ENCODE data around the gene SEMG2. TPM values are rescaled to one million over a fixed set of nuclear protein-coding genes. Genes with fewer than 3 reads are reported as not detected.

The SEMG2 gene
- total RNA-seq, 1 donor from 2014 or later, result not detected

DNA sequence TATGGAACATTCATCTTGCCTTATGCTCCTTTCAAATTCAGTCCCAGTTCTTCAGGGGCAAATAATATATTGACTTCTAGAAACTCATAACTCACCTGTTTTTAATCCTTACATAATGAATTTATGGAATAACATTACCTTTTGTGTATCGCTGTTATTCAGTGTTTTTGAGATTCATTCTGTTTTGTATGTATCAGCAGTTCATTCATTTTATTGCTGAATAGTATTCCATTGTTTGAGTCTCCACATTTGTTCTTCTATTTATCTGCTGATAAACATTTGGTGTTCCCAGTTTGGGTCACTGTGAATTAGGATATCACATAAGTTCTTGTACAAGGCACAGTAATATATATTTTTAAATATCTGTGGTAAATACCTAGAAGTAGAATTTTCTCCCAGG is 5.1 kb downstream of the SEMG2 start:
- ChIA-PET CTCF (no interaction called here), POLR2A (no interaction called here)
- H3K4me3 Mint-ChIP-seq, result no peak overlapping the region
- no peaks in the 10 kb centered on the region for H3K9me3 Mint-ChIP-seq
- no peak overlapping the region for H3K27ac Mint-ChIP-seq
- no peaks in the 10 kb centered on the region for H3K36me3 Mint-ChIP-seq (ENCODE audit: low read depth)
- intact Hi-C loops (cut with micrococcal nuclease), result no loop called here
- peaks cover 12% of the 10 kb centered on the region for H3K27me3 Mint-ChIP-seq
- no peak for DNase-seq
- no peaks in the 10 kb centered on the region for H3K4me1 Mint-ChIP-seq
- TF ChIP-seq, protein P1, sequence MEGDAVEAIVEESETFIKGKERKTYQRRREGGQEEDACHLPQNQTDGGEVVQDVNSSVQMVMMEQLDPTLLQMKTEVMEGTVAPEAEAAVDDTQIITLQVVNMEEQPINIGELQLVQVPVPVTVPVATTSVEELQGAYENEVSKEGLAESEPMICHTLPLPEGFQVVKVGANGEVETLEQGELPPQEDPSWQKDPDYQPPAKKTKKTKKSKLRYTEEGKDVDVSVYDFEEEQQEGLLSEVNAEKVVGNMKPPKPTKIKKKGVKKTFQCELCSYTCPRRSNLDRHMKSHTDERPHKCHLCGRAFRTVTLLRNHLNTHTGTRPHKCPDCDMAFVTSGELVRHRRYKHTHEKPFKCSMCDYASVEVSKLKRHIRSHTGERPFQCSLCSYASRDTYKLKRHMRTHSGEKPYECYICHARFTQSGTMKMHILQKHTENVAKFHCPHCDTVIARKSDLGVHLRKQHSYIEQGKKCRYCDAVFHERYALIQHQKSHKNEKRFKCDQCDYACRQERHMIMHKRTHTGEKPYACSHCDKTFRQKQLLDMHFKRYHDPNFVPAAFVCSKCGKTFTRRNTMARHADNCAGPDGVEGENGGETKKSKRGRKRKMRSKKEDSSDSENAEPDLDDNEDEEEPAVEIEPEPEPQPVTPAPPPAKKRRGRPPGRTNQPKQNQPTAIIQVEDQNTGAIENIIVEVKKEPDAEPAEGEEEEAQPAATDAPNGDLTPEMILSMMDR (IDR thresholded peaks at IDR 0.05), result no peak
- ATAC-seq (ENCODE audit: low read depth), result no peak

DNA sequence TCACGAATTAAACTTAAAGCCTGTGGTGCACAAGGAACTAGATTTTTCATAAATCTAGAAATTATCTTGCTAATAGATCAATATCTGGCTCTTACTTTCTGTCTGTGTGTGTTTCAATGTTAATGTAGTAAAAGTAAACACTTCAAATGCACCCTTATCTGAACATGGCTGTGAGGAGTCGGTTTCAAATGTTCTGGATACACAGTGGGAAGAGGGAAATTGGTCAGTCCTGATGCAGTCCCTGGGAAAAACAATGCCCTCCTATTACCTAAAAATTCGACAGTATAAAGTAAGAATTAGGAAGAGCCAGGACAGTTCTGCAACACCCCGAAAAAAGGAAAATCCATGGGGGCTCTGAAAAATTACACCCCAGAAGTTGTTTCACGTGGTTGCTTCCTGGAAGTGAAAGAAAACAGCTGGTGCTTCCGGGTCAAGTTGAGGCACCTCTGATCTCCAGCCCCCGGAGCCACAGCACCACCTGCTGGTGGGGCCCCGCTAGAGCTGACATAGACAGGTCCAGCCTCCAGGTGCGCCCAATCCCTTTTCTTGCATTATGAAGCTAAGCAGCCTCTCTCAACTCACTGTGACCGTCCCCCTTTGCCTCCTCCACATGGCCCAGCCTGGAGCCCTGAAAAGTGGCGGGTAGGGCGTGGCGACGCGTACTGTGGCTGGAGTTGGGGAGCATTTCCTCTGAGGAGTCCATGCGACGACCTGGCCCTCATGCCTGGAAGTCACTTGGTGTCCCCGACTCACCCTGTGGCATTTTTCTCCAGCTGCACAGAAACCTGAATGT is 8.3 kb downstream of the SEMG2 start:
- H3K9me3 Mint-ChIP-seq, result peaks cover 5% of the 10 kb centered on the region
- peaks cover 11% of the 10 kb centered on the region for H3K27me3 Mint-ChIP-seq
- CTCF ChIA-PET, result no interaction called here
- DNase-seq, result no peak
- H3K36me3 Mint-ChIP-seq (ENCODE audit: low read depth), result no peaks in the 10 kb centered on the region
- TF ChIP-seq, protein P1 (IDR thresholded peaks at IDR 0.05), result no peak
- no peak overlapping the region for H3K27ac Mint-ChIP-seq
- H3K4me1 Mint-ChIP-seq, result no peaks in the 10 kb centered on the region
- ATAC-seq (ENCODE audit: low read depth), result no peak
- POLR2A ChIA-PET, result no interaction called here
- intact Hi-C loops (cut with micrococcal nuclease), result no loop called here
- H3K4me3 Mint-ChIP-seq, result no peak overlapping the region

DNA sequence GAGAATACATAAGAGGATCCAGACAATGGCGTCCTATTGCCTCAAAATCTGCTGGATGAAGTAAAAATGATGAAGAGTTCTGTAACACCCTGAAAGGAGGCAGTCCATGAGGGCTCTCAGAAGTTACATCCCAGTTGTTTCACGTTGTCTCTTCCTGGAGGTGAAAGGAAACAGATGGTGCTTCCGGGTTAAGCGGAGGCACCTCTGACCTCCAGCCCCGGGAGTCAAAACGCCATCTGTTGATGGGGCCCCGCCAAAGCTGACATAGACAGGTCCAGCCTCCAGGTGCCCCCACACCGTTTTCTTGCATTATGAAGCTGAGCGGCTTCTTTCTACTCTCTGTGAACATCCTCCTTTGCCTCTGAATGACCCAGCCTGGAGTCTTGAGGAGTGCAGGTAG is 9.5 kb downstream of the SEMG2 start:
- H3K27me3 Mint-ChIP-seq, result peaks cover 14% of the 10 kb centered on the region
- TF ChIP-seq, protein P1 (IDR thresholded peaks at IDR 0.05), result no peak
- intact Hi-C loops (cut with micrococcal nuclease), result no loop called here
- H3K36me3 Mint-ChIP-seq (ENCODE audit: low read depth), result no peaks in the 10 kb centered on the region
- H3K9me3 Mint-ChIP-seq, result peaks cover 11% of the 10 kb centered on the region
- ATAC-seq (ENCODE audit: low read depth) (no peak), DNase-seq (no peak)
- ChIA-PET CTCF (no interaction called here), POLR2A (no interaction called here)
- H3K4me1 Mint-ChIP-seq, result no peaks in the 10 kb centered on the region
- H3K27ac Mint-ChIP-seq, result no peak overlapping the region
- H3K4me3 Mint-ChIP-seq, result no peak overlapping the region

DNA sequence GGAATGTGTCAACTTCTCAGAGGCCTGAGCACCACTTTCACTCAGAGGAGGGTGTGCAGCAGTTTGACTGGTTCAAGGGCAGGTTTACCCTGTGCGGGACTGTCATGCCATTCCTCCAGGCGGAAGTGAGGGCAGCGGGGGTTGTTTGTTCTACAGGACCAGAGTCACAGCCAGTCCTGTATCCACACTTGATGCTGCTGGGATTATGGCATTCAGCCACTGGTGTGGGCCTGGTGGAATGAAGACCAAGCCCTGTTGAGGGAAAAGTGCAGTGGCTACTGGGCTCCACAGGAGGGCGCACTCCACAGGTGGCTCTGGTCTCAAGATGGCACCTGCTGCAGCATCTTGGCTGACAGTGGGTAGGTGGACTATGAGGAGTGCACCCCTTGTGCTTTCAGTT is 14.8 kb downstream of the SEMG2 start:
- no peak overlapping the region for H3K4me3 Mint-ChIP-seq
- no peak for ATAC-seq (ENCODE audit: low read depth)
- H3K4me1 Mint-ChIP-seq, result no peaks in the 10 kb centered on the region
- intact Hi-C loops (cut with micrococcal nuclease), result no loop called here
- ChIA-PET CTCF (no interaction called here), POLR2A (no interaction called here)
- peaks cover 11% of the 10 kb centered on the region for H3K9me3 Mint-ChIP-seq
- TF ChIP-seq, protein P1 (IDR thresholded peaks at IDR 0.05), result no peak
- H3K27ac Mint-ChIP-seq, result no peak overlapping the region
- no peak for DNase-seq
- no peaks in the 10 kb centered on the region for H3K36me3 Mint-ChIP-seq (ENCODE audit: low read depth)
- peaks cover 25% of the 10 kb centered on the region for H3K27me3 Mint-ChIP-seq

DNA sequence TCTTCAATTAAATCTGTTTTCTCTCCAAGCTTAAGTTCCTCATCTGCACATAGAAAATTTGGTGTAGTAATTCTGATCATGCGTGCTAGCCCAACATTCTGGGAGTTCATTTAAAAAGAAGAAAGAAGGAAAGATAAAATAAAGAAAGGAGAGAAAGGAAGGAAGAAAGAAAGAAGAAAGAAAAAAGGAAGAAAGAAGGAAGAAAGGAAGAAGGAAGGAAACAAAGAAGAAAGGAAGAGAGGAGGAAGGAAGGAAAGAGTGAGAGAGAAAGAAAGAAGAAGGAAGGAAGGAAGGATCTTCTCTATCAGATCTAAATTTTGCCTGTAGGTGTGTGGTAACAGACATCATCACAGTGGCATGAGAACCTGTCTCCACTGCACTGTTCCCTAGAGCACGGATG is 17.0 kb downstream of the SEMG2 start:
- no peak overlapping the region for H3K27ac Mint-ChIP-seq
- DNase-seq (no peak), ATAC-seq (ENCODE audit: low read depth) (no peak)
- TF ChIP-seq, protein P1 (IDR thresholded peaks at IDR 0.05), result no peak
- H3K4me1 Mint-ChIP-seq, result no peaks in the 10 kb centered on the region
- ChIA-PET POLR2A (no interaction called here), CTCF (no interaction called here)
- H3K4me3 Mint-ChIP-seq, result no peak overlapping the region
- peaks cover 28% of the 10 kb centered on the region for H3K27me3 Mint-ChIP-seq
- H3K36me3 Mint-ChIP-seq (ENCODE audit: low read depth), result no peaks in the 10 kb centered on the region
- peaks cover 11% of the 10 kb centered on the region for H3K9me3 Mint-ChIP-seq
- intact Hi-C loops (cut with micrococcal nuclease), result no loop called here
